GM10248 (cell line): ENCODE measurements around the gene PLXNA3.

Experiments used
- CTCF ChIA-PET: fragments of 300-600 bp; sonication (Branson Sonifier 250); formaldehyde crosslinking; extraction: SDS; loops from one replicate; lab custom pipeline; 2021; ENCODE audit warnings: antibody characterized with exemption; lab: Yijun Ruan, JAX
- POLR2A ChIA-PET: fragments of 350-650 bp; sonication (Branson Sonifier 250); formaldehyde crosslinking; extraction: SDS; loops from one replicate; lab custom pipeline; 2020; ENCODE audit warnings: antibody characterized with exemption; lab: Yijun Ruan, JAX
- DNase-seq: peaks from one replicate; pipeline ENCODE4 v3.0.0; 2012; ENCODE audit errors: extremely low spot score
- CTCF ChIP-seq: IDR thresholded peaks from 2 replicates; pipeline ENCODE4 v1.5.1; 2012; ENCODE audit warnings: mild to moderate bottlenecking, low read depth; ENCODE audit errors: extremely low read depth, missing control alignments, control extremely low read depth

PLXNA3 gene

GRCh38 chrX:154443992-154444754 lies 13.9 kb upstream of the PLXNA3 start, which contains the start of gene FAM50A:
Gene FAM50A, plus strand, starts transcription at chrX:154444141. Its CDS starts 95 bp downstream, at chrX:154444236.
- no peak for TF ChIP-seq CTCF
- ChIA-PET CTCF (no interaction called here), POLR2A (no interaction called here)
- peak; percentile 87 for DNase-seq

DNA sequence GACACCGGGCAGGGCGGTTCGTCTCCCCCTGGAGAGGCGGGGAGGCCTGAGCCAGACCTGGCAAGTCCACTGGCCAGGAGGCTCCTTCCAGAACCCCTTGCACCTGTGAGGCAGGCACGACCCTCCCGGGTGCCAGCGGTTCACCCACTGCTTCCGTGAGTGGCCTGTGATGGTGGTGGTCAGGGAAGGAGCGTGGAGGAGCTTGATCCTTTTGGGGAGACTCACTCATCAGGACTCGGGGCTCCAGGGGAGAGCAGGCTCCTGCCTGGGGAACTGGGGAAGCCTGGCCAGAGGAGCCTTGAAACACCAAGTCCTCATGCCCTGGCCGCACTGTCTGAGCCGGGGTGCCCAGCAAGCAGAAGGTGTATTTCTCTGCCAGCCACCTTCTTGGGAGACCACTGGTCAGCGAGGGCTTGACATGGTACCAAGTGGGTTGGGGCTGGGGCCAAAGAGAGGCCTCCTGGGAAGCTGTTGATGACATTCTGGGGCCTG lies 13.3 kb upstream of the PLXNA3 start:
- TF ChIP-seq CTCF, result no peak
- DNase-seq, result no peak
- ChIA-PET CTCF (no interaction called here), POLR2A (no interaction called here)

DNA sequence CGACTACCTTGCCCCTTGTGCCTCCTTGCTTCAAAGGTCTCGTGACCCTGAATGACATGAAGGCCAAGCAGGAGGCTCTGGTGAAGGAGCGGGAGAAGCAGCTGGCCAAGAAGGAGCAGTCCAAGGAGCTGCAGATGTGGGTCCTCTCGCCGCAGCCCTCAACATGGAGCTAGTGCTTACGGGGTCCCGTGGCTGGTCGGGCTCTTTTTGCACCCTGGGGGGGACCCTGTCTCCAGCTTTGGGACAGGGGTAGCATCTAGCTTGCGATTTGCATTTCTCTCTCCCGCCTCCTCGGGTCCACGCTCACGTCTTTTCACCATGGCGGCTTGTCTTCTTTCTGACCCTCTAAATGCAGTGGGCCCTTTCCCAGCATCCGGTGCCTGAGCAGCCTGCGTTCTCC lies 12.3 kb upstream of the PLXNA3 start:
- TF ChIP-seq CTCF, result no peak
- no peak for DNase-seq
- POLR2A ChIA-PET, result interaction anchor here (1.4 kb wide), 1 partner anchor 45 kb away, joined by 4 read pairs; the partner anchor contains the start of gene SLC10A3
- CTCF ChIA-PET, result no interaction called here

- ChIA-PET POLR2A (interaction anchor here (0.6 to 1.4 kb wide), 2 partner anchors 32 to 44 kb away, joined by 3 to 4 read pairs; partner anchors contain the start of genes LAGE3 and SLC10A3), CTCF (no interaction called here)
- DNase-seq, result no peak
- no peak for TF ChIP-seq CTCF
Measured at GRCh38 chrX:154446430-154446829, 11.7 kb upstream of the PLXNA3 start.

- no peak for TF ChIP-seq CTCF
- ChIA-PET CTCF (no interaction called here), POLR2A (no interaction called here)
- DNase-seq, result no peak
Measured at GRCh38 chrX:154448484-154448883, 9.6 kb upstream of the PLXNA3 start.

DNA sequence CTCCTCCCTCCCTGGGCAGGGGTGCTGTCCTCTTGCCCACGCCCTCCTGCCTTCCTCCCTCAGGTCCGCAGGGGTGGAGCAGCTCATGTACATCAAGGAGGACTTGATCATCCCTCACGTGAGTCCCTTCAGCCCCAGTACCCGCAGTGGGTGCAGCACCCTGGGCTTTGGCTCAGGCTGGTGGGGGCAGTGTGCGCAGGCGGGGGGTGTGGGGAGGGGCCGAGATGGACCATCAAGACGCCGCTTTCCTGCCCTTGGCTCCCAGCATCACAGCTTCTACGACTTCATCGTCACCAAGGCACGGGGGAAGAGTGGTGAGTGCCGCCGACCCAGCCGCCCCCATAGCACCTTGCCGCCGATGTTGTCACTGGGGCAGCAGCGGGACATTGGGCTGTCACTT lies 8.5 kb upstream of the PLXNA3 start:
- no peak for DNase-seq
- ChIA-PET POLR2A (no interaction called here), CTCF (no interaction called here)
- TF ChIP-seq CTCF, result no peak
